H54 (cell line): ENCODE data around the gene EEF1A2.

ENCODE experiments used
- DNase-seq: peaks from one replicate; pipeline ENCODE4 v3.0.0; 2011; ENCODE audit warnings: low spot score, mixed read lengths; ENCODE audit not compliant: insufficient read length
- FAIRE-seq: peaks from 3 replicates; lab custom pipeline; 2011; peaks lifted over from hg19 to GRCh38; lab: Jason Lieb, UNC
- POLR2A ChIP-seq: IDR thresholded peaks from 2 replicates; pipeline ENCODE4 v1.6.1; 2011; ENCODE audit warnings: low read depth, mild to moderate bottlenecking, low read length

EEF1A2 gene

DNA sequence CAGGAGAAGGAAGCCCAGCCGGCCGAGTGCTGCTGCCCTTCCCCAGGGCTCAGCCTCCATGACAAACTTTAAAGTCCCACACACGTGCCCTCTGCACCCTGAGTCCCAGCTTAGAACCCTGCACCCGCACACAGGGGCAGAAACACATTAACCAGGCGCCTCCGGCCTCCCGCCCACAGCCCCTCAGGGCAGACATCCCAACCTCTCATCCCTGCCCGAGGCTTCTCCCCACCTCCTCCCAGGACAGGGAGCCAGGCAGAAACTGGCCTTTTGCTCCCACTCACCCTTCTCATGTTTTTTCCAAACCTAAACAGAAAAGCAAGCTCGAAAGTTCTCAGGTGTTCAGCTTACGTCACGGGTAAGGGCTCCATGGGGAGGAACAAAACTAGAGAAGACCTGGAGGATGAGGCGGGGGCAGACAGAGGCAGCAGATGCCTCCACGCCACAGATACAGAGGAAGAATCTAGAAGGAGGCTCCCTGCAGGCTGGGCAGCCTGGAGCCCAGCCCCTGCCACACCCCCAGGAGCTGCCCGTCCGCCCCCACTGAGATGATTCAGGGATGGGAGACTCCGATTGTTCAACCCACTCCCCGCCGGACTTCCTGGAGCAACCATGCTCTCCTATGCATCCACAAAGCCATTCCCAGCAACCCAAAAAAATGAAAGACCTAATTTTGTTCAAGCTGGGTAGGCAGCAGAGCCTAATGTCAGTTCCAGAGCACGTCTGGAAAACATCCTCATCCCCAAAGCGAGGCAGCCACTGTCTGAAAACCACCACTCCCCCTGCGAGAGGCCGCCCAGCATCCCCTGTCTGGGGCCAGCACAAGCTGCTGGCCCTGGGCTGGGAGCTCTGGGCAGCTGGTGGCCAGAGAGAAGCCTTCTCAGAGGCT is 35.2 kb downstream of the EEF1A2 start:
- no peak for TF ChIP-seq POLR2A
- FAIRE-seq (no peak), DNase-seq (no peak)

DNA sequence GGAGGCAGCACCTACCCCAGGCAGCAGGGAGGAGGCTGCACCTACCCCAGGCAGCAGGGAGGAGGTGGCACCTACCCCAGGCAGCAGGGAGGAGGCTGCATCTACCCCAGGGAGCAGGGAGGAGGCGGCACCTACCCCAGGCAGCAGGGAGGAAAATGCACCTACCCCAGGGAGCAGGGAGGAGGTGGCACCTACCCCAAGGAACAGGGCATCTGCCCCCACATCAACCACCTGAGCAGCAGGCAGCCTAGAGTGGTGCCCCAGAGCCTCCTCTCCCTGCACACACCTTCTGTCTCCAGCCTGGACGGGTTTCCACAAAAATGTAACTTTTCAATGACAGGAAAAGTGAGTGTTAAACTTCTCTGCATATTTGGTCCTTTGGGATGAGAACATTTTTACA is 36.6 kb downstream of the EEF1A2 start:
- DNase-seq (no peak), FAIRE-seq (no peak)
- no peak for TF ChIP-seq POLR2A

GRCh38 chr20:63461104-63461763 is 37.6 kb downstream of the EEF1A2 start:
- TF ChIP-seq POLR2A, result no peak
- FAIRE-seq, result no peak
- no peak for DNase-seq

DNA sequence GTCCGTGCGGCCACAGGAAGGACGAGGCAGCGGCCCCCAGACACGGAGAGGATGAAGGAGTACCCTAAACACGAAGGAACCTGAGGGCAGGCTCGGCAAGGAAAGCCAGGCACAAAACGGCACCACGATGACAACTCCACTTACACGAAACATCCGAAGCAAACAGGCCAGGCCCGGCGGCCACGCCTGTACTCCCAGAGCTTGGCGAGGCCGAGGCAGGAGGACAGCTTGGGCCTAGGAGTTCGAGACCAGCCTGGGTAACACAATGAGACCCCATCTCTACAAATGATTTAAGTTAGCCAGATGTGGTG is 39.9 kb downstream of the EEF1A2 start:
- DNase-seq (no peak), FAIRE-seq (no peak)
- TF ChIP-seq POLR2A, result no peak

GRCh38 chr20:63458170-63459069 is 40.5 kb downstream of the EEF1A2 start:
- DNase-seq (no peak), FAIRE-seq (no peak)
- TF ChIP-seq POLR2A, result no peak

GRCh38 chr20:63457737-63458136 is 41.1 kb downstream of the EEF1A2 start:
- DNase-seq (peak; percentile 99), FAIRE-seq (no peak)
- TF ChIP-seq POLR2A, result no peak

- DNase-seq (no peak), FAIRE-seq (no peak)
- no peak for TF ChIP-seq POLR2A
These were observed 42.2 kb downstream of the EEF1A2 start for GRCh38 chr20:63456429-63457284.

DNA sequence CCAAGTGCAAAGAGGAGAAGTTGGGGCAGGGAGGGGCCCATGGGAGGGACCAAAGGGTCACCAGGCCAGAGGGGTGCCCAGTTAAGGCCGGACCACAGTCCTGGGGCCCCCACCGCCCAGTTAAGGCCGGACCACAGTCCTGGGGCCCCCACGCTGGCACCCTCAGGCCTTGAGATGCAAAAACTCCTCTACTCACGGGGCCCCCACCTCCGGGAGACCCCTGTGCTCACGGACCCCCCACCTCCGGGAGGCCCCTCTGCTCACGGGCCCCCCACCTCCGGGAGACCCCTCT is 43.4 kb downstream of the EEF1A2 start:
- DNase-seq, result no peak
- no peak for FAIRE-seq
- no peak for TF ChIP-seq POLR2A

DNA sequence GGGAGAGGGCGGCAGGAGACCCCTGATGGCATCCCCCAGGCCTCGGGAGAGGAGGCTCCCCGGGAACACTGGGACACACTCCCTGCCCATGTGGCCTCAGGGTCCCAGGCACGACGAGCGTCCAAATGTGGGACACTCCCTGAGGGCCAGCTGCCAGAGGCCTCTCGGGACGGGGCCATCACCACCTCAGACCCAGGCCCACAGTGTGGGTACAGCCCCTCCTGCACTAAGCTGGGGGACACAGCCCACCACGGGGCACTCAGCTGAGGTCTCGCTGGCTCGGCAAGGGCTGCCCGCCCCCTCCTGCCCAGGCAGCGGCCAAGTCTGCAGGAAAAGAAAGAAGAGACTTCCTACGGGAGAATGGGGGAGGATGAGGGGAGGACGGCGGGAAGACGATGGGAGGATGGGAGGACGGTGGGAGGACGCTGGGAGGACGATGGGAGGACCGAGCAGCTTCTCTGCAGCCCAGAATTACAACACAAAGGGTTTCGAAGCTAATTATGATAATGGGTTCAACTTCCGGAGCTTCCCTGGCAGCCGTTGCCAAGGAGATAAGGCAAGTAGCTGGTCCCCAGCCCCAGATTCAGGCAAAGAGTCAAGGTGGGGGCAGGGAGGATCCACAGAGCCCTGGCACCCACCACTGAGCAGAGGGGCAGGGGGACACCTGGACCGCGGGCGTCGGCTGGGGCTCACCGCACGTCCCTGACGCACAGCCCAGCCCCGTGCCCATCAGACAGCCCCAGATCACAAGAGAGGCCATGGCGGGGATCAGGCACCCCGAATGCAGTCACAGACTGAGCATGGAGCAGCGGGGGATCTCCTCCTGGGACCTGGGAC is 43.9 kb downstream of the EEF1A2 start:
- DNase-seq (no peak), FAIRE-seq (no peak)
- TF ChIP-seq POLR2A, result no peak

DNA sequence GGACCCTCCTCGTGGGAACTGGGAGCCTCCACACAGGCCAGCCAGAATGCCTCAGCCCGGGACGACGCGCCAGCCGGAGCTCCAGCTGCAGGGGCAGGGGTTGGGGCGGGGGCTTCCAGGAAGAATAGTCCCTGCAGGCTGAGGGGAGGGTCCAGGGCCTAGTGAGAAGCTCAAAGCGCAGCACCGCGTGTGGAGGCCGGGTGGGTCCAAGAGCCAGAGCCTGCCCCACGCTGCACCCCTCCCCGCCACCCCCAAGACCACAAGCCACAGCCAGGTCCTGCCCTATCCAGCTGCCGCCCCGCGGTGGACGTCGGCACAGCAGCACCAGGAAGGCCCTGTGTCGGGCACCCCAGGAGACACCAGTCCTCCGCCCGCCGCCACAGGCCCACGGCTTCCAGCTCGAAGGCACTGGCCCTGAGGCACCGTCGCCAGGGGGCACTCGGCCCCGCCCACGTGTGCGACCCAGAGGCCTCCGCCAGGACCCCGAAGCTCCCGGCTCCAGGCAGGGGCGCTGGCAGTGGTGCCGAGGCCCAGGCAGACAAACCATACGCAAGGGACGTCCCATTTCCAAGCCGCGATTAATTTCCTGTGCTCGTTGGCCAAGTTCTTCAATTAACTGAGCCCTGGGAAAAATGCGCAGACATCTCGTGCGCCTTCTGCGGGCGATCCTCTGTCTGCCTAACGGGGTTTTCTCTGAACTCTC is 45.9 kb downstream of the EEF1A2 start:
- DNase-seq (no peak), FAIRE-seq (no peak)

DNA sequence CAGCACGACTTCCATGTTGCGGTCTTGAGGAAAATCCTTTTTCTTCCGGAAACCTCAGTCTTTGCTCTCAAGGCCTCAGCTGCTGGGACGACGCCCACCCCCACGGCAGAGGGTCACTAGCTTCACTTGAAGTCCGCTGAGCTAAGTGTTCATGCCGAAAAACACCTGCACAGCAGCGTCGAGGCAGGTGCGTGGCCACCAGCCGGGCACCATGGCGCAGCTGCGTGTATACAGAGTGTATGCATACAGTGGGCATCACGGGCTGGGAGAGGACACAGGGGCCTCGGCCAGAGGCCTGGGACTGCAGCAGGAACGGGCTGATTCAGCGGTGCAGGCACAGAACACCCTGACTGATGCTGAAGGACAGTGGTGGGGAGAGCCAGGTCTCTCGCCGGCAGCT is 46.5 kb downstream of the EEF1A2 start:
- TF ChIP-seq POLR2A, result no peak
- DNase-seq (no peak), FAIRE-seq (no peak)

More for the DNA sequence above, 45.9 kb downstream of the EEF1A2 start:
- TF ChIP-seq POLR2A, result no peak

DNA sequence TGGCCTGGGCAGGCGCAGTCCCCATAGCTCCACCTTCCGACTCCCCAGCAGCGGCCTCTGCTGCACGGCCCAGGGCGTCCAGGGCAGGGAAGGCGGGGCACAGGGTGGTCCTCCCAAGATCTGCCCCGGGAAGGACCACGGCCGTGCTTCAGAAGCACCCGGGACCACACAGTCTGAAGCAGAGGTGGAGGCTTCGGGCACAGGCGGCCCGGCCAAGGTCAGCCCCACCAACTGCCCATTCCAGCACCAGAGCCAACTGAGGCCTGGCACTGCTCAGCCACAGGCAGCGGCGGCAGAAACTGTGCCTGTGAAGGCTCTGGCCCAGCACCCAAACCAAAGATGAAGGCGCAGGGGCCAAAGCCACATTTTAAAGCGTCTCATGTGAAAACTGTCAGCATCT is 47.1 kb downstream of the EEF1A2 start:
- DNase-seq (no peak), FAIRE-seq (no peak)
- TF ChIP-seq POLR2A, result no peak
